A549 (cell line): ENCODE measurements around the gene NCOA7.

Experiments
- CTCF ChIP-seq: fragments of >200 bp; sonication (Bioruptor Twin); formaldehyde crosslinking; IDR thresholded peaks from 3 replicates; pipeline ENCODE4 v1.5.1; 2016
- JUN ChIP-seq, 2 experiments: fragments of >200 bp; sonication (Bioruptor Twin); formaldehyde crosslinking; IDR thresholded peaks; 2 replicates in 1 of 2; 3 replicates in 1 of 2; pipeline ENCODE4 v1.6.1; 2016 to 2017
- JUNB ChIP-seq: fragments of >200 bp; sonication (Bioruptor Twin); formaldehyde crosslinking; IDR thresholded peaks from 2 replicates; pipeline ENCODE4 v1.6.1; 2016
- MYC ChIP-seq: IDR thresholded peaks from 2 replicates; pipeline ENCODE4 v1.6.1; 2012; ENCODE audit warnings: mild to moderate bottlenecking, inconsistent platforms, low read length, improper control_type of control experiment, borderline replicate concordance
- POLR2A ChIP-seq: IDR thresholded peaks from 2 replicates; pipeline ENCODE4 v1.6.1; 2012; ENCODE audit warnings: mild to moderate bottlenecking, low read length
- SMC3 ChIP-seq: fragments of >200 bp; sonication (Bioruptor Twin); formaldehyde crosslinking; IDR thresholded peaks from 3 replicates; pipeline ENCODE4 v1.6.1; 2018; ENCODE audit warnings: inconsistent platforms

- TF ChIP-seq CTCF = no peak
- no peak for TF ChIP-seq MYC
- no peak for TF ChIP-seq SMC3
- no peak for TF ChIP-seq POLR2A
- no peak for TF ChIP-seq JUN (IDR thresholded peaks at IDR 0.05)
- TF ChIP-seq JUNB = no peak
Observed at GRCh38 chr6:125811259-125811658, 20.5 kb downstream of the NCOA7 start.
